ENCODE results near the gene PPFIA2. TPM values are rescaled to one million over a fixed set of nuclear protein-coding genes. Genes with fewer than 3 reads are reported as not detected.

The PPFIA2 gene
- polyA plus RNA-seq, 1 of the 3 experiments (the other 2 are of a cell fraction), result not detected

- TF ChIP-seq ZBTB33 (IDR thresholded peaks at IDR 0.05; ENCODE audit: borderline replicate concordance, low read depth), result no peak
- no peak for TF ChIP-seq MAX (IDR thresholded peaks at IDR 0.05; ENCODE audit: low read depth)
- TF ChIP-seq RAD21 (IDR thresholded peaks at IDR 0.05; ENCODE audit: low read length), result no peak
- TF ChIP-seq TAF1 (IDR thresholded peaks at IDR 0.05; ENCODE audit: borderline replicate concordance, low read depth, low read length), result no peak
- TF ChIP-seq RFX5 (IDR thresholded peaks at IDR 0.05; ENCODE audit: low read length), result no peak
- TF ChIP-seq GATA2 (CRISPR knock-in tag; IDR thresholded peaks at IDR 0.05), result no peak
- no peak for TF ChIP-seq EP300 (IDR thresholded peaks at IDR 0.05; ENCODE audit: borderline replicate concordance in 1 of 2, low read depth in 1 of 2, low read length in 1 of 2)
Measured at GRCh38 chr12:81369175-81369574, 390.0 kb downstream of the PPFIA2 start (continued).

GRCh38 chr12:81365284-81365683, 393.9 kb downstream of the PPFIA2 start:
- Histone ChIP-seq H3K4me3 (ENCODE audit: low read depth in 2 of 2, low read length in 1 of 2) (no peak overlapping the region), H3K27ac (ENCODE audit: low read depth in 2 of 2, low read length in 1 of 2) (no peak overlapping the region), H3F3A (replicated peaks; ENCODE audit: insufficient read depth) (no peaks in the 10 kb centered on the region), H3K9me2 (no peaks in the 10 kb centered on the region), H3K9me3 (no peaks in the 10 kb centered on the region), H2AFZ (ENCODE audit: low read depth) (no peak overlapping the region), H3K36me3 (replicated peaks in 1 of 2; ENCODE audit: control insufficient read depth in 1 of 2, insufficient read depth in 2 of 2, low read length in 1 of 2) (no peaks in the 10 kb centered on the region), H3K9ac (no peak overlapping the region), H3K4me1 (ENCODE audit: control insufficient read depth in 1 of 2, insufficient read depth in 2 of 2, low read depth in 1 of 2, low read length in 1 of 2) (no peaks in the 10 kb centered on the region), H3K4me2 (no peak overlapping the region), H4K20me1 (ENCODE audit: insufficient read depth) (no peaks in the 10 kb centered on the region), H3K79me2 (ENCODE audit: insufficient read depth) (no peaks in the 10 kb centered on the region), H3K27me3 (ENCODE audit: insufficient read depth) (no peaks in the 10 kb centered on the region)
- TF ChIP-seq ZBTB33 (IDR thresholded peaks at IDR 0.05; ENCODE audit: borderline replicate concordance, low read depth) (no peak), CHD2 (IDR thresholded peaks at IDR 0.05; ENCODE audit: low read length, partially characterized antibody) (no peak), MAX (IDR thresholded peaks at IDR 0.05; ENCODE audit: low read depth) (no peak), NFIC (IDR thresholded peaks at IDR 0.05; ENCODE audit: borderline replicate concordance) (no peak), TEAD4 (IDR thresholded peaks at IDR 0.05; ENCODE audit: borderline replicate concordance, insufficient read depth) (no peak), TCF12 (IDR thresholded peaks at IDR 0.05) (no peak), SIN3A (IDR thresholded peaks at IDR 0.05; ENCODE audit: borderline replicate concordance, low read depth, low read length) (no peak), GATA2 (CRISPR knock-in tag; IDR thresholded peaks at IDR 0.05) (no peak), REST (IDR thresholded peaks at IDR 0.05; ENCODE audit: low read depth, low read length) (no peak), POLR2AphosphoS5 (IDR thresholded peaks at IDR 0.05; ENCODE audit: low read depth, low read length) (no peak), NRF1 (IDR thresholded peaks at IDR 0.05; ENCODE audit: low read depth, low read length) (no peak), FOXJ3 (CRISPR knock-in tag; IDR thresholded peaks at IDR 0.05) (no peak), RFX5 (IDR thresholded peaks at IDR 0.05; ENCODE audit: low read length) (no peak), GABPA (IDR thresholded peaks at IDR 0.05; ENCODE audit: low read depth) (no peak), JUND (IDR thresholded peaks at IDR 0.05) (no peak), TAF1 (IDR thresholded peaks at IDR 0.05; ENCODE audit: borderline replicate concordance, low read depth, low read length) (no peak), CTCF (IDR thresholded peaks at IDR 0.05) (no peak), MEF2A (IDR thresholded peaks at IDR 0.05; ENCODE audit: borderline replicate concordance, low read depth) (no peak), RAD21 (IDR thresholded peaks at IDR 0.05; ENCODE audit: low read length) (no peak)
- no peak for DNase-seq
- ChIA-PET POLR2A (no interaction called here), CTCF (no interaction called here)
- 10% methylated on average over 2 of the region's 2 CpGs for WGBS (ENCODE audit: low lambda C conversion rate)
